AG04449 (cell line): ENCODE results near the gene EML1.
A peak's percentile ranks its signal among the peaks of the same experiment; 100 is the strongest.

Source experiments
- CTCF ChIA-PET: fragments of 350-600 bp; formaldehyde crosslinking; extraction: SDS; loops from one replicate; lab custom pipeline; 2021; ENCODE audit warnings: antibody characterized with exemption; lab: Yijun Ruan, JAX
- POLR2A ChIA-PET: fragments of 400-600, 350-600 bp; formaldehyde crosslinking; extraction: SDS; loops from one replicate; lab custom pipeline; 2020; ENCODE audit warnings: antibody characterized with exemption, inconsistent platforms; lab: Yijun Ruan, JAX
- DNase-seq: peaks from one replicate; pipeline ENCODE4 v3.0.0-alpha.2; 2010; ENCODE audit warnings: low read depth, low spot score
- H3K4me3 ChIP-seq: 2 replicates; pipeline ENCODE4 v1.5.1; 2011; ENCODE audit warnings: low read depth, mild to moderate bottlenecking, control low read depth, low read length
- CTCF ChIP-seq: IDR thresholded peaks from one replicate; pipeline ENCODE4 v1.5.1; 2011; ENCODE audit warnings: mild to moderate bottlenecking, moderate library complexity, low read length, control low read depth, inconsistent platforms; ENCODE audit not compliant: insufficient read depth; ENCODE audit errors: missing control alignments

Gene EML1

GRCh38 chr14:99791476-99792209 is 1.6 kb upstream of the EML1 start:
- TF ChIP-seq CTCF: no peak
- no peak for DNase-seq
- H3K4me3 ChIP-seq: no peak overlapping the region
- ChIA-PET CTCF (interaction anchor here (0.6 to 5.0 kb wide), 19 partner anchors 14 to 279 kb away, joined by 3 to 36 read pairs (median 4); no protein-coding TSS in a partner anchor), POLR2A (no interaction called here)

- POLR2A ChIA-PET: no interaction called here
- CTCF ChIA-PET: interaction anchor here (0.6 to 5.0 kb wide), 22 partner anchors 12 to 280 kb away, joined by 3 to 36 read pairs (median 4); no protein-coding TSS in a partner anchor
- TF ChIP-seq CTCF: no peak
- DNase-seq: no peak
- peak overlapping the region; percentile 56 for H3K4me3 ChIP-seq
These were observed 1.0 kb upstream of the EML1 start for GRCh38 chr14:99792210-99792535.

GRCh38 chr14:99792551-99793212 is 531 bp upstream of the EML1 start:
- ChIA-PET CTCF (interaction anchor here (0.6 to 5.0 kb wide), 19 partner anchors 11 to 110 kb away, joined by 3 to 36 read pairs (median 5); no protein-coding TSS in a partner anchor), POLR2A (interaction anchor here (0.6 to 1.1 kb wide), 3 partner anchors 39 to 109 kb away, joined by 3 to 4 read pairs (median 3); partner anchors contain the start of gene CYP46A1)
- DNase-seq: no peak
- peak overlapping the region; percentile 56 for H3K4me3 ChIP-seq
- TF ChIP-seq CTCF: no peak

GRCh38 chr14:99794151-99794780 is 1.1 kb downstream of the EML1 start:
- peak overlapping the region; percentile 64 for H3K4me3 ChIP-seq
- TF ChIP-seq CTCF: no peak
- no peak for DNase-seq
- POLR2A ChIA-PET: no interaction called here
- CTCF ChIA-PET: interaction anchor here (1.0 to 5.0 kb wide), 7 partner anchors 9 to 91 kb away, joined by 3 to 36 read pairs (median 6); no protein-coding TSS in a partner anchor

GRCh38 chr14:99795046-99795445 is 1.8 kb downstream of the EML1 start:
- no peak overlapping the region for H3K4me3 ChIP-seq
- POLR2A ChIA-PET: no interaction called here
- no peak for TF ChIP-seq CTCF
- CTCF ChIA-PET: interaction anchor here (0.8 to 3.5 kb wide), 5 partner anchors 9 to 91 kb away, joined by 3 to 19 read pairs (median 4); no protein-coding TSS in a partner anchor
- DNase-seq: no peak
